Measurements from ENCODE around the gene MB21D2.
A peak's percentile ranks its signal among the peaks of the same experiment; 100 is the strongest.

Gene MB21D2

GRCh38 chr3:192888190-192888589 is 29.5 kb downstream of the MB21D2 start:
- Histone ChIP-seq H3K4me3 (ENCODE audit: low read depth, low read length) (no peak overlapping the region), H3K9me3 (ENCODE audit: insufficient read depth, low read depth, low read length) (peaks cover 2% of the 10 kb centered on the region), H3K14ac (ENCODE audit: low read length) (peak overlapping the region; percentile 97), H4K91ac (ENCODE audit: low read depth, low read length) (peak overlapping the region; percentile 81), H3K79me2 (ENCODE audit: control insufficient read depth, insufficient read depth, low read length, poor library complexity) (peaks cover 9% of the 10 kb centered on the region), H4K12ac (ENCODE audit: low read depth, low read length) (no peak overlapping the region), H2BK12ac (ENCODE audit: low read length) (peak overlapping the region; percentile 44), H3K27me3 (ENCODE audit: insufficient read depth, low read length) (no peaks in the 10 kb centered on the region), H3K79me1 (ENCODE audit: low read length) (peaks cover 17% of the 10 kb centered on the region), H4K8ac (ENCODE audit: low read depth, low read length) (no peak overlapping the region), H3K23ac (ENCODE audit: low read length) (no peak overlapping the region), H2BK120ac (ENCODE audit: insufficient read depth, low read length, poor library complexity) (peak overlapping the region; percentile 39), H3K4ac (ENCODE audit: low read depth, low read length) (peak overlapping the region; percentile 57), H3K9ac (ENCODE audit: low read length) (no peak overlapping the region), H3K4me1 (ENCODE audit: control insufficient read depth in 1 of 2, insufficient read depth in 2 of 2, low read length in 2 of 2) (peaks cover 13 to 16% of the 10 kb centered on the region in 2 experiments), H2BK5ac (ENCODE audit: low read depth, low read length, poor library complexity) (no peak overlapping the region), H2AK5ac (ENCODE audit: low read length) (no peak overlapping the region), H3K36me3 (ENCODE audit: control insufficient read depth in 1 of 2, insufficient read depth in 2 of 2, low read length in 2 of 2) (no peaks in the 10 kb centered on the region), H3K27ac (ENCODE audit: low read depth, low read length) (peak overlapping the region; percentile 97), H3K18ac (ENCODE audit: low read length) (no peak overlapping the region), H3K4me2 (ENCODE audit: low read length) (no peak overlapping the region), H2AFZ (ENCODE audit: insufficient read depth, low read length, poor library complexity) (no peak overlapping the region)
- WGBS (ENCODE audit: extremely low coverage, insufficient coverage, insufficient read length), result no CpG with 5 or more reads among the region's 5 CpGs
- DNase-seq, result no peak

GRCh38 chr3:192887701-192888100 is 30.0 kb downstream of the MB21D2 start:
- whole genome bisulfite sequencing (ENCODE audit: extremely low coverage, insufficient coverage, insufficient read length), result no CpG with 5 or more reads among the region's 7 CpGs
- H3K27ac ChIP-seq (ENCODE audit: low read depth, low read length), result peak overlapping the region; percentile 44
- peak overlapping the region; percentile 72 for H2AK5ac ChIP-seq (ENCODE audit: low read length)
- no peak for DNase-seq
- peak overlapping the region; percentile 88 for H2BK5ac ChIP-seq (ENCODE audit: low read depth, low read length, poor library complexity)
- peak overlapping the region; percentile 99 for H3K18ac ChIP-seq (ENCODE audit: low read length)
- H3K9ac ChIP-seq (ENCODE audit: low read length), result no peak overlapping the region
- H3K14ac ChIP-seq (ENCODE audit: low read length), result peak overlapping the region; percentile 97
- H4K12ac ChIP-seq (ENCODE audit: low read depth, low read length), result peak overlapping the region; percentile 93
- H3K4me2 ChIP-seq (ENCODE audit: low read length), result peak overlapping the region; percentile 22
- no peaks in the 10 kb centered on the region for H3K36me3 ChIP-seq (ENCODE audit: control insufficient read depth in 1 of 2, insufficient read depth in 2 of 2, low read length in 2 of 2)
- peak overlapping the region; percentile 44 for H2BK12ac ChIP-seq (ENCODE audit: low read length)
- peaks cover 2% of the 10 kb centered on the region for H3K9me3 ChIP-seq (ENCODE audit: insufficient read depth, low read depth, low read length)
- H2AFZ ChIP-seq (ENCODE audit: insufficient read depth, low read length, poor library complexity), result no peak overlapping the region
- peak overlapping the region; percentile 4 for H4K8ac ChIP-seq (ENCODE audit: low read depth, low read length)
- H4K91ac ChIP-seq (ENCODE audit: low read depth, low read length), result peak overlapping the region; percentile 81
- peaks cover 9% of the 10 kb centered on the region for H3K79me2 ChIP-seq (ENCODE audit: control insufficient read depth, insufficient read depth, low read length, poor library complexity)
- no peaks in the 10 kb centered on the region for H3K27me3 ChIP-seq (ENCODE audit: insufficient read depth, low read length)
- no peak overlapping the region for H3K23ac ChIP-seq (ENCODE audit: low read length)
- no peak overlapping the region for H3K4me3 ChIP-seq (ENCODE audit: low read depth, low read length)
- H3K4me1 ChIP-seq (ENCODE audit: control insufficient read depth in 1 of 2, insufficient read depth in 2 of 2, low read length in 2 of 2), result peaks cover 13% of the 10 kb centered on the region in 2 experiments
- H3K4ac ChIP-seq (ENCODE audit: low read depth, low read length), result peak overlapping the region; percentile 57
- H3K79me1 ChIP-seq (ENCODE audit: low read length), result peaks cover 17% of the 10 kb centered on the region
- peak overlapping the region; percentile 39 for H2BK120ac ChIP-seq (ENCODE audit: insufficient read depth, low read length, poor library complexity)

GRCh38 chr3:192887047-192887446 is 30.6 kb downstream of the MB21D2 start:
- H3K36me3 ChIP-seq (ENCODE audit: control insufficient read depth in 1 of 2, insufficient read depth in 2 of 2, low read length in 2 of 2), result no peaks in the 10 kb centered on the region
- H3K4me3 ChIP-seq (ENCODE audit: low read depth, low read length), result no peak overlapping the region
- H4K8ac ChIP-seq (ENCODE audit: low read depth, low read length), result no peak overlapping the region
- H4K91ac ChIP-seq (ENCODE audit: low read depth, low read length), result no peak overlapping the region
- H3K27me3 ChIP-seq (ENCODE audit: insufficient read depth, low read length), result no peaks in the 10 kb centered on the region
- peaks cover 1% of the 10 kb centered on the region for H3K9me3 ChIP-seq (ENCODE audit: insufficient read depth, low read depth, low read length)
- H2BK120ac ChIP-seq (ENCODE audit: insufficient read depth, low read length, poor library complexity), result no peak overlapping the region
- peak overlapping the region; percentile 63 for H2BK5ac ChIP-seq (ENCODE audit: low read depth, low read length, poor library complexity)
- no peak overlapping the region for H2AFZ ChIP-seq (ENCODE audit: insufficient read depth, low read length, poor library complexity)
- peak overlapping the region; percentile 31 for H2BK12ac ChIP-seq (ENCODE audit: low read length)
- no peak overlapping the region for H3K9ac ChIP-seq (ENCODE audit: low read length)
- H3K4ac ChIP-seq (ENCODE audit: low read depth, low read length), result no peak overlapping the region
- DNase-seq, result no peak
- H3K27ac ChIP-seq (ENCODE audit: low read depth, low read length), result peak overlapping the region; percentile 80
- H3K14ac ChIP-seq (ENCODE audit: low read length), result no peak overlapping the region
- peak overlapping the region; percentile 54 for H3K4me2 ChIP-seq (ENCODE audit: low read length)
- no peak overlapping the region for H4K12ac ChIP-seq (ENCODE audit: low read depth, low read length)
- no CpG with 5 or more reads among the region's 9 CpGs for WGBS (ENCODE audit: extremely low coverage, insufficient coverage, insufficient read length)
- no peak overlapping the region for H3K18ac ChIP-seq (ENCODE audit: low read length)
- peaks cover 13% of the 10 kb centered on the region in 2 experiments for H3K4me1 ChIP-seq (ENCODE audit: control insufficient read depth in 1 of 2, insufficient read depth in 2 of 2, low read length in 2 of 2)
- no peak overlapping the region for H2AK5ac ChIP-seq (ENCODE audit: low read length)
- no peak overlapping the region for H3K23ac ChIP-seq (ENCODE audit: low read length)
- H3K79me1 ChIP-seq (ENCODE audit: low read length), result peaks cover 19% of the 10 kb centered on the region
- peaks cover 9% of the 10 kb centered on the region for H3K79me2 ChIP-seq (ENCODE audit: control insufficient read depth, insufficient read depth, low read length, poor library complexity)

- Histone ChIP-seq H2BK120ac (ENCODE audit: insufficient read depth, low read length, poor library complexity) (peak overlapping the region; percentile 52), H3K4ac (ENCODE audit: low read depth, low read length) (peak overlapping the region; percentile 26), H3K14ac (ENCODE audit: low read length) (peak overlapping the region; percentile 32), H3K4me3 (ENCODE audit: low read depth, low read length) (no peak overlapping the region), H3K18ac (ENCODE audit: low read length) (no peak overlapping the region), H4K8ac (ENCODE audit: low read depth, low read length) (no peak overlapping the region), H3K27me3 (ENCODE audit: insufficient read depth, low read length) (no peaks in the 10 kb centered on the region), H3K9ac (ENCODE audit: low read length) (no peak overlapping the region), H3K79me2 (ENCODE audit: control insufficient read depth, insufficient read depth, low read length, poor library complexity) (peaks cover 9% of the 10 kb centered on the region), H3K4me1 (ENCODE audit: control insufficient read depth in 1 of 2, insufficient read depth in 2 of 2, low read length in 2 of 2) (peaks cover 13 to 20% of the 10 kb centered on the region in 2 experiments), H3K4me2 (ENCODE audit: low read length) (no peak overlapping the region), H2AK5ac (ENCODE audit: low read length) (no peak overlapping the region), H3K36me3 (ENCODE audit: control insufficient read depth in 1 of 2, insufficient read depth in 2 of 2, low read length in 2 of 2) (no peaks in the 10 kb centered on the region), H3K23ac (ENCODE audit: low read length) (no peak overlapping the region), H3K79me1 (ENCODE audit: low read length) (peaks cover 20% of the 10 kb centered on the region), H3K9me3 (ENCODE audit: insufficient read depth, low read depth, low read length) (no peaks in the 10 kb centered on the region), H2BK5ac (ENCODE audit: low read depth, low read length, poor library complexity) (no peak overlapping the region), H2BK12ac (ENCODE audit: low read length) (peak overlapping the region; percentile 42), H2AFZ (ENCODE audit: insufficient read depth, low read length, poor library complexity) (no peak overlapping the region), H3K27ac (ENCODE audit: low read depth, low read length) (peak overlapping the region; percentile 32), H4K12ac (ENCODE audit: low read depth, low read length) (no peak overlapping the region), H4K91ac (ENCODE audit: low read depth, low read length) (peak overlapping the region; percentile 58)
- no peak for DNase-seq
- no CpG with 5 or more reads among the region's 8 CpGs for WGBS (ENCODE audit: extremely low coverage, insufficient coverage, insufficient read length)
Observed at GRCh38 chr3:192884777-192885773, 32.6 kb downstream of the MB21D2 start.
